ENCODE measurements around the gene ALPG.
A peak's percentile ranks its signal among the peaks of the same experiment; 100 is the strongest.
"Not testable (repeated sequence)": the region's sequence is repeated elsewhere in the genome, so short reads cannot be mapped to it uniquely, and the experiment has no call there.

The ALPG gene

GRCh38 chr2:232431705-232432590 is 25.3 kb downstream of the ALPG start:
- Histone ChIP-seq H3K4me3 (ENCODE audit: low read depth in 1 of 2, low read length in 2 of 2) (no peak overlapping the region), H3K9ac (ENCODE audit: low read depth, low read length) (no peak overlapping the region), H3K4me2 (ENCODE audit: insufficient read depth, low read length) (no peak overlapping the region), H4K20me1 (ENCODE audit: insufficient read depth, low read length) (no peaks in the 10 kb centered on the region), H3K36me3 (ENCODE audit: insufficient read depth, low read length) (no peaks in the 10 kb centered on the region), H3K27me3 (ENCODE audit: insufficient read depth, low read length, poor library complexity) (no peaks in the 10 kb centered on the region), H2AFZ (ENCODE audit: low read depth, low read length) (no peak overlapping the region), H3K4me1 (ENCODE audit: insufficient read depth, low read length) (no peaks in the 10 kb centered on the region), H3K9me3 (ENCODE audit: insufficient read depth, low read length, severe bottlenecking) (no peaks in the 10 kb centered on the region), H3K79me2 (ENCODE audit: insufficient read depth, low read length) (no peaks in the 10 kb centered on the region), H3K27ac (ENCODE audit: low read length) (no peak overlapping the region)
- DNase-seq (no peak), ATAC-seq (ENCODE audit: insufficient read depth, low read depth) (no peak)
- TF ChIP-seq CTCF (IDR thresholded peaks at IDR 0.05; ENCODE audit: borderline replicate concordance, extremely low read depth, low read length, poor library complexity, severe bottlenecking), result no peak
- TF ChIP-seq EZH2 (IDR thresholded peaks at IDR 0.05; ENCODE audit: borderline replicate concordance, low read depth, low read length, severe bottlenecking), result no peak

- Histone ChIP-seq H3K4me3 (ENCODE audit: low read depth in 1 of 2, low read length in 2 of 2) (no peak overlapping the region), H3K9me3 (ENCODE audit: insufficient read depth, low read length, severe bottlenecking) (no peaks in the 10 kb centered on the region), H3K79me2 (ENCODE audit: insufficient read depth, low read length) (no peaks in the 10 kb centered on the region), H3K36me3 (ENCODE audit: insufficient read depth, low read length) (no peaks in the 10 kb centered on the region), H3K4me1 (ENCODE audit: insufficient read depth, low read length) (no peaks in the 10 kb centered on the region), H3K27ac (ENCODE audit: low read length) (no peak overlapping the region), H3K4me2 (ENCODE audit: insufficient read depth, low read length) (no peak overlapping the region), H4K20me1 (ENCODE audit: insufficient read depth, low read length) (no peaks in the 10 kb centered on the region), H3K27me3 (ENCODE audit: insufficient read depth, low read length, poor library complexity) (no peaks in the 10 kb centered on the region), H3K9ac (ENCODE audit: low read depth, low read length) (no peak overlapping the region), H2AFZ (ENCODE audit: low read depth, low read length) (no peak overlapping the region)
- ATAC-seq (ENCODE audit: insufficient read depth, low read depth) (no peak), DNase-seq (no peak)
- peak; percentile 15 for TF ChIP-seq CTCF (IDR thresholded peaks at IDR 0.05; ENCODE audit: borderline replicate concordance, extremely low read depth, low read length, poor library complexity, severe bottlenecking)
- TF ChIP-seq EZH2 (IDR thresholded peaks at IDR 0.05; ENCODE audit: borderline replicate concordance, low read depth, low read length, severe bottlenecking), result no peak
Measured at GRCh38 chr2:232432598-232433184, 26.0 kb downstream of the ALPG start.

GRCh38 chr2:232433622-232434021 is 27.0 kb downstream of the ALPG start:
- H4K20me1 ChIP-seq (ENCODE audit: insufficient read depth, low read length); H3K9me3 ChIP-seq (ENCODE audit: insufficient read depth, low read length, severe bottlenecking); H3K27me3 ChIP-seq (ENCODE audit: insufficient read depth, low read length, poor library complexity); H3K27ac ChIP-seq (ENCODE audit: low read length); H3K4me3 ChIP-seq (ENCODE audit: low read depth in 1 of 2, low read length in 2 of 2); H3K4me2 ChIP-seq (ENCODE audit: insufficient read depth, low read length); H3K79me2 ChIP-seq (ENCODE audit: insufficient read depth, low read length); H3K9ac ChIP-seq (ENCODE audit: low read depth, low read length); H3K36me3 ChIP-seq (ENCODE audit: insufficient read depth, low read length); DNase-seq; H3K4me1 ChIP-seq (ENCODE audit: insufficient read depth, low read length); ATAC-seq (ENCODE audit: insufficient read depth, low read depth); H2AFZ ChIP-seq (ENCODE audit: low read depth, low read length): not testable (repeated sequence)

GRCh38 chr2:232434091-232434490 is 27.4 kb downstream of the ALPG start:
- H4K20me1 ChIP-seq (ENCODE audit: insufficient read depth, low read length), result no peaks in the 10 kb centered on the region
- no peak overlapping the region for H2AFZ ChIP-seq (ENCODE audit: low read depth, low read length)
- TF ChIP-seq EZH2 (IDR thresholded peaks at IDR 0.05; ENCODE audit: borderline replicate concordance, low read depth, low read length, severe bottlenecking), result no peak
- no peak for TF ChIP-seq CTCF (IDR thresholded peaks at IDR 0.05; ENCODE audit: borderline replicate concordance, extremely low read depth, low read length, poor library complexity, severe bottlenecking)
- no peaks in the 10 kb centered on the region for H3K9me3 ChIP-seq (ENCODE audit: insufficient read depth, low read length, severe bottlenecking)
- H3K4me1 ChIP-seq (ENCODE audit: insufficient read depth, low read length), result no peaks in the 10 kb centered on the region
- no peak overlapping the region for H3K27ac ChIP-seq (ENCODE audit: low read length)
- H3K79me2 ChIP-seq (ENCODE audit: insufficient read depth, low read length), result no peaks in the 10 kb centered on the region
- H3K9ac ChIP-seq (ENCODE audit: low read depth, low read length), result no peak overlapping the region
- H3K4me3 ChIP-seq (ENCODE audit: low read depth in 1 of 2, low read length in 2 of 2), result no peak overlapping the region
- H3K36me3 ChIP-seq (ENCODE audit: insufficient read depth, low read length), result no peaks in the 10 kb centered on the region
- no peak overlapping the region for H3K4me2 ChIP-seq (ENCODE audit: insufficient read depth, low read length)
- ATAC-seq (ENCODE audit: insufficient read depth, low read depth) (no peak), DNase-seq (no peak)
- no peaks in the 10 kb centered on the region for H3K27me3 ChIP-seq (ENCODE audit: insufficient read depth, low read length, poor library complexity)

Measured in DND-41 (cell line).